ENCODE data around the gene OR1F1.

The OR1F1 gene

DNA sequence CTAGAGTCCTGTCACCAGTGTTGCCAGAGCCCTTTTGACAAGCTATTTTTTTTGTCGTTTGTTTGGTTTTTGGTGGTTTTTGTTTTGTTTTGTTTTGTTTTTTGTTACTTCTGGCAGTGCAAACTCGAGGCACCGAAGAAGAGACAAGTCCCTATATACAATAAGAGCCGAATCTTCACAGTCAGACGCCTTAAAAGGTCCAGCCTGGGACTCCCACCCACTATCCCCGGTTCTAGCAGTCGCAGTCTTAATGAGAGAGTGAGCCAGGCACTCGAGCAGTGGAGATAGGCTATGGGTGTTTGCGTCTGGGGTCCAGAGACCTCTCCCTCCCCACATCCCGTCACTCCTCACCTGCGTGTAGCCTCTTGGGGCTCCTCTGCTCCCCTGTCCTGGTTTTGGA lies 1.9 kb downstream of the OR1F1 start:
- TF ChIP-seq, protein P1, sequence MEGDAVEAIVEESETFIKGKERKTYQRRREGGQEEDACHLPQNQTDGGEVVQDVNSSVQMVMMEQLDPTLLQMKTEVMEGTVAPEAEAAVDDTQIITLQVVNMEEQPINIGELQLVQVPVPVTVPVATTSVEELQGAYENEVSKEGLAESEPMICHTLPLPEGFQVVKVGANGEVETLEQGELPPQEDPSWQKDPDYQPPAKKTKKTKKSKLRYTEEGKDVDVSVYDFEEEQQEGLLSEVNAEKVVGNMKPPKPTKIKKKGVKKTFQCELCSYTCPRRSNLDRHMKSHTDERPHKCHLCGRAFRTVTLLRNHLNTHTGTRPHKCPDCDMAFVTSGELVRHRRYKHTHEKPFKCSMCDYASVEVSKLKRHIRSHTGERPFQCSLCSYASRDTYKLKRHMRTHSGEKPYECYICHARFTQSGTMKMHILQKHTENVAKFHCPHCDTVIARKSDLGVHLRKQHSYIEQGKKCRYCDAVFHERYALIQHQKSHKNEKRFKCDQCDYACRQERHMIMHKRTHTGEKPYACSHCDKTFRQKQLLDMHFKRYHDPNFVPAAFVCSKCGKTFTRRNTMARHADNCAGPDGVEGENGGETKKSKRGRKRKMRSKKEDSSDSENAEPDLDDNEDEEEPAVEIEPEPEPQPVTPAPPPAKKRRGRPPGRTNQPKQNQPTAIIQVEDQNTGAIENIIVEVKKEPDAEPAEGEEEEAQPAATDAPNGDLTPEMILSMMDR (IDR thresholded peaks at IDR 0.05; ENCODE audit: low read depth, low read length), result no peak
- no peak overlapping the region for H3K27ac ChIP-seq

DNA sequence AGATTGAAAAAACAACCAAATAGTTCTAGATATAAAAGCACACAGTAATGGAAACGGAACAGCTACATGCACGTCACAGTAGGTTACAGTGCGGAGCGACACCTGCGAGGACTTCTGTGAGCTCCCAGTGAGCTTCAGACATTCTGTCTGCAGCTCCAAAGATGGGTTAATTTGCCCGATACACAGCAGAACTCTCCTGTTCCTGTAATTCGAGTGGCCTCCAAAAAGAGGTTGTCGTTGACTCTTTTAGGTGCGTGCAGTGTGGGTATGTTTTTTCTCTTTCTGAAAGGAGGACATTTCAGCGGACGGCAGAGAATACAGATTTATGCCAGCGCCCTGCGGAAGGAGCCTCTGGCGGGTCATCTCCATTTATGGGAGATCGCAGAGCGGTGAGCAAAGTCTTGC lies 2.9 kb downstream of the OR1F1 start:
- Histone ChIP-seq H3K4me3 (ENCODE audit: low read depth, low read length) (peak overlapping the region; percentile 68), H3K27me3 (ENCODE audit: insufficient read depth, low read depth, severe bottlenecking) (peaks cover 25% of the 10 kb centered on the region), H3K27ac (no peak overlapping the region), H3K9me3 (ENCODE audit: severe bottlenecking) (peaks cover 4% of the 10 kb centered on the region), H3K36me3 (no peaks in the 10 kb centered on the region)
- TF ChIP-seq, protein P1 (IDR thresholded peaks at IDR 0.05; ENCODE audit: low read depth, low read length), result no peak
- no peak for DNase-seq

More for the DNA sequence above, 1.9 kb downstream of the OR1F1 start:
- H3K36me3 ChIP-seq, result no peaks in the 10 kb centered on the region
- peak overlapping the region; percentile 68 for H3K4me3 ChIP-seq (ENCODE audit: low read depth, low read length)
- peaks cover 4% of the 10 kb centered on the region for H3K9me3 ChIP-seq (ENCODE audit: severe bottlenecking)
- peaks cover 25% of the 10 kb centered on the region for H3K27me3 ChIP-seq (ENCODE audit: insufficient read depth, low read depth, severe bottlenecking)
- DNase-seq, result no peak

DNA sequence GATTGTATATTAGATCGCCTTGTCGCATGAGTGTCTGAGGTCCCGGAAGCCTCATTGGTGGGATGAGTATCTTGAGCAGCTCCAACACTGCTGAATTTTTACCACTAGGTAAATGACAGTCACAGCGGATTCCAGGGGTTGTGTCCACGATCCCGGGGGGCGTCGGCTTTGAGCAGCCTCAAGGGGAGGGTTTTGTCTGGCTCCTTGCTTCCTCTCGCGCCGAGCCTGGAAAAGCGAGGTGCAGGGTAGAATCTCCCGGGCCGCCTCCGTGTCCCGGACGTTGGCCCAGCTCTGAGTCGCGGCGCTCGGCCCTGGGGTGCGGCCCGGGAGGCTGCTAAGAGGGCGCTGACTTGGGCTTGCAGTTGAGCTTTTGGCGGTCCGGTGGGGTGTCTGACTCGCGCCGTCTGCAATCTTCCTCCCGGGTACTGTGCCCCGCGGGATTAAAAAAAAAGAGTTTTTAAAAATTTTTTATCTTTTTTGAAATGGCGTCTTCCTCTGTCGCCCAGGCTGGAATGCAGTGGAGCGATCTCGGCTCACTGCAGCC lies 4.5 kb downstream of the OR1F1 start:
- Histone ChIP-seq H3K9me3 (ENCODE audit: severe bottlenecking) (peaks cover 4% of the 10 kb centered on the region), H3K27ac (no peak overlapping the region), H3K27me3 (ENCODE audit: insufficient read depth, low read depth, severe bottlenecking) (peaks cover 25% of the 10 kb centered on the region), H3K4me3 (ENCODE audit: low read depth, low read length) (no peak overlapping the region), H3K36me3 (no peaks in the 10 kb centered on the region)
- no peak for DNase-seq
- TF ChIP-seq, protein P1 (IDR thresholded peaks at IDR 0.05; ENCODE audit: low read depth, low read length), result no peak

DNA sequence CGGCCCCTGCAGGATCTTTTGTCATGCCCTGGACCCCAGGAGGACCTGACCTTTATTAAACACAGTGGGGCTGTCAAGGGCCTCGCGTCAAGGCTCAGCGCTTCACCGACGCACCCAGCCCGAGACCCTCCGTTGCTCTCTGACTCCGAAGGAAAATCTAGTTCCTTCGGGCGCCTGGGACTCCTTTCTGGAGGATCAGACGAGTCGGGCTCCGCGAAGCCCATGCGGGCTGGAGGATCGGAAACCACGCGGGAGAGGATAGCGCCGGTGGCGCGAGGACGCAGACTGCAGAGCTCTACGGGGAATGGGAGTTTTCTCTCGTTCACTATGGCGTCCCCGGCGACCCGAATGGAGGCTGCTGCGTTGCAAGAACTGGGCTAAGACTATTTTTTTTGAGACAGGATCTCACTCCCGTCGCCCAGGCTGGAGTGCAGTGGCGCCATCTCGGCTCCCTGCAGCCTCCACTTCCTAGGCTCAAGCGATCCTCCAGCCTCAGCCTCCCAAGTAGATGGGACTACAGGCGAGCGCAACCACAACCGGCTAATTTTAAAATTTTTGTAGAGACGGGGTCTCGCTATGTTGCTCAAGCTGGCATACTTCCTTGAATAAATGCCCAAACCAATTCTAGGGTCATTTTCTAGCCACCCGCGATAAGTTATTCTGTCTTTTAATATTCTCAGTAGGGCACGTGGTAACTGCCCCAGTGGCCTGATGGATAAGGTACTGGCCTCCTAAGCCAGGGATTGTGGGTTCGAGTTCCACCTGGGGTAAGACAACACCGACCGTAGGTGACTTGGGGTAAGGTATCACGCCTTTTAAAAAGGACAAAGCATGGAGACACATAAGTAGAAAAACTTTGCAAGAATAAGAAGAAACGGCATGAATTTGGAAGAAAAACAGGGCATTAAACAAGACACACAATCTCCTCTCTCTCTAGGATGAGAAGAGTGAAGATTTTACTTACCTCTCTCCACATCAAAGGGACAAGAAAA lies 5.5 kb downstream of the OR1F1 start:
- Histone ChIP-seq H3K4me3 (ENCODE audit: low read depth, low read length) (no peak overlapping the region), H3K9me3 (ENCODE audit: severe bottlenecking) (peaks cover 4% of the 10 kb centered on the region), H3K27me3 (ENCODE audit: insufficient read depth, low read depth, severe bottlenecking) (peaks cover 25% of the 10 kb centered on the region), H3K36me3 (no peaks in the 10 kb centered on the region), H3K27ac (no peak overlapping the region)
- TF ChIP-seq, protein P1 (IDR thresholded peaks at IDR 0.05; ENCODE audit: low read depth, low read length), result no peak
- no peak for DNase-seq

DNA sequence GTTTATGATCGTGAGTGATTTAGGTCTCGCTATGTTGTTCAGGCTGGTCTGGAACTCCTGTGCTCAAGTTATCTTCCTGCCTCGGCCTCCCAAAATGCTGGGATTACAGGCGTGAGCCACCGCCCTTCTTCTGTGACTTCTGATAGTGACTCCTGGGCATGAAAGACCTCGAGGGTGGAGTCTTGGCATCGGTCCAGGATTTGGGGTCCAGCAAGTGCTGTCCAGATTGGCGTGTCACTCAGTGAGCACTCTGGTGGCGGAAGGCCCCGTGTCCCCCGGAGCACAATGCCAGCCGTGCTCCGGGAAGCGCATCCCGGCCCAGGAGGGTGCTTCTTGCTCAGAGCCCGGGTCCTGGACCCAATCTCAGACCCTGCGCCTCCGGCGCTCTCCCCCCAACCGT lies 6.8 kb downstream of the OR1F1 start:
- TF ChIP-seq, protein P1 (IDR thresholded peaks at IDR 0.05; ENCODE audit: low read depth, low read length), result no peak
- no peak overlapping the region for H3K4me3 ChIP-seq (ENCODE audit: low read depth, low read length)
- DNase-seq, result no peak
- H3K27ac ChIP-seq, result no peak overlapping the region
- no peaks in the 10 kb centered on the region for H3K36me3 ChIP-seq
- peaks cover 18% of the 10 kb centered on the region for H3K27me3 ChIP-seq (ENCODE audit: insufficient read depth, low read depth, severe bottlenecking)
- peaks cover 4% of the 10 kb centered on the region for H3K9me3 ChIP-seq (ENCODE audit: severe bottlenecking)

Measured in WERI-Rb-1 (cell line).